ENCODE results near the gene RFX4. TPM values are rescaled to one million over a fixed set of nuclear protein-coding genes. Genes with fewer than 3 reads are reported as not detected.
A peak's percentile ranks its signal among the peaks of the same experiment; 100 is the strongest.

The RFX4 gene
- total RNA-seq, 4 donors from 2014 or later, result not detected

DNA sequence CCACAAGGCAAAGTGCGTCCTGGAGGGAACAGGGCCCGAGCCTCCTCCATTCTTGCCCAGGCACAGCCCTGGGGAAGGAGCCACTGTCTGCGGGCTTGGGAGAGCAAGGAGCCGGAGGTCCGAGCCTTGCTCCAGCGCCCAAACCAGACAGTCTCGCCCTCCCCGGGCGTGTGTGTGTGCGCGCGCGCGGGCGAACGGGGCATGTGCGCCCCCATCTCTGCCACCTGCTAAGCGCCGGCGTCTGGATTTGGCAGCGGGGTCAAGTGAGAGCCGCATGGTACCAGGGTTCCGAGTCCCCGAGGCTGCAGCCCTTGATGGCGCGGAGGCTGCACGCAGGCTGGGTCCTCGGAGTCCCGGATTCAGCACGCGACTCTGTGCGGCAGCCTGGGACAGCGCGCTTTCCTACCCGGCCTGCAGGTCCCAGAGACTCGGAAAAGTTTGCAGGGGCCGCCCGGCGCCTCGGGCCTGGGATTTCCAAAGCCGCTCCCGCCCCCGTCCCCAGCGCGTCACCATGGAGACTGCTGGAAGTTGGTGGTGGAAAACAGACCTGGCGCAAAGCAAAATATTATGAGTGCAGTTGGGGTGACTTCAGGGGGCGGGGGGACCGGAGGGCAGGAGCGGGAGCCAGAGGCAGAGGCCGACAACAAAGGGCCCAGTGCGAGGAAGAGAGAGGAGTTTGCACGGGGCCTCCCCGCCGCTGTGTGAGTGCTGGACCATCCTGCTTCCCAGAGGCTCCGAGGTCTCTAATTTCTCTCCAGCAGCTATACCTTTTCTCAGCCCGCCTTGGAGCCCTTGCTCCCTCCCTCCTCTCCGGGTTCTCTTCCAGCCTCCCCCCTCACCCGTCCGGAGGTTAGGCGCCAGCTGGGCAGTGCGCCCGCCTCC is 4.2 kb downstream of the RFX4 start:
- peaks cover 0 to 97% (median 50%) of the 10 kb centered on the region in 4 donors for H3K27me3 ChIP-seq
- peak; percentile 78 for DNase-seq (ENCODE audit: extremely low spot score)
- peaks cover 37 to 56% (median 52%) of the 10 kb centered on the region in 4 donors for H3K4me1 ChIP-seq
- intact Hi-C loops (cut with DNase I), result no loop called here
- TF ChIP-seq EP300 (IDR thresholded peaks at IDR 0.05) (no peak), POLR2A (IDR thresholded peaks at IDR 0.05; ENCODE audit: low read depth) (no peak)
- H3K36me3 ChIP-seq, result no peaks in the 10 kb centered on the region
- H3K4me3 ChIP-seq, result peak overlapping the region in 2 of 4 donors; percentile 12 to 23
- no peak overlapping the region for H3K27ac ChIP-seq (replicated peaks in 1 of 4)
- no peaks in the 10 kb centered on the region for H3K9me3 ChIP-seq
- 0% methylated on average over 12 of the region's 62 CpGs for WGBS

GRCh38 chr12:106588771-106589170 is 6.0 kb downstream of the RFX4 start:
- no peak overlapping the region for H3K27ac ChIP-seq (replicated peaks in 1 of 4)
- no peaks in the 10 kb centered on the region for H3K36me3 ChIP-seq
- peak; percentile 89 for DNase-seq (ENCODE audit: extremely low spot score)
- WGBS, result 52% methylated on average over 4 of the region's 4 CpGs
- H3K27me3 ChIP-seq, result peaks cover 0 to 90% (median 39%) of the 10 kb centered on the region in 4 donors
- H3K9me3 ChIP-seq, result no peaks in the 10 kb centered on the region
- H3K4me1 ChIP-seq, result peaks cover 20 to 39% (median 35%) of the 10 kb centered on the region in 4 donors
- intact Hi-C loops (cut with DNase I), result no loop called here
- TF ChIP-seq EP300 (IDR thresholded peaks at IDR 0.05) (no peak), POLR2A (IDR thresholded peaks at IDR 0.05; ENCODE audit: low read depth) (no peak), POLR2AphosphoS5 (IDR thresholded peaks at IDR 0.05) (no peak)
- TF ChIP-seq, protein P1, sequence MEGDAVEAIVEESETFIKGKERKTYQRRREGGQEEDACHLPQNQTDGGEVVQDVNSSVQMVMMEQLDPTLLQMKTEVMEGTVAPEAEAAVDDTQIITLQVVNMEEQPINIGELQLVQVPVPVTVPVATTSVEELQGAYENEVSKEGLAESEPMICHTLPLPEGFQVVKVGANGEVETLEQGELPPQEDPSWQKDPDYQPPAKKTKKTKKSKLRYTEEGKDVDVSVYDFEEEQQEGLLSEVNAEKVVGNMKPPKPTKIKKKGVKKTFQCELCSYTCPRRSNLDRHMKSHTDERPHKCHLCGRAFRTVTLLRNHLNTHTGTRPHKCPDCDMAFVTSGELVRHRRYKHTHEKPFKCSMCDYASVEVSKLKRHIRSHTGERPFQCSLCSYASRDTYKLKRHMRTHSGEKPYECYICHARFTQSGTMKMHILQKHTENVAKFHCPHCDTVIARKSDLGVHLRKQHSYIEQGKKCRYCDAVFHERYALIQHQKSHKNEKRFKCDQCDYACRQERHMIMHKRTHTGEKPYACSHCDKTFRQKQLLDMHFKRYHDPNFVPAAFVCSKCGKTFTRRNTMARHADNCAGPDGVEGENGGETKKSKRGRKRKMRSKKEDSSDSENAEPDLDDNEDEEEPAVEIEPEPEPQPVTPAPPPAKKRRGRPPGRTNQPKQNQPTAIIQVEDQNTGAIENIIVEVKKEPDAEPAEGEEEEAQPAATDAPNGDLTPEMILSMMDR (IDR thresholded peaks at IDR 0.05), result no peak
- H3K4me3 ChIP-seq, result no peak overlapping the region

GRCh38 chr12:106590601-106591000 is 7.8 kb downstream of the RFX4 start:
- Histone ChIP-seq H3K36me3 (no peaks in the 10 kb centered on the region), H3K4me3 (no peak overlapping the region), H3K27ac (replicated peaks in 1 of 4) (no peak overlapping the region), H3K4me1 (peaks cover 15 to 20% (median 19%) of the 10 kb centered on the region in 4 donors), H3K9me3 (no peaks in the 10 kb centered on the region), H3K27me3 (peaks cover 0 to 86% (median 24%) of the 10 kb centered on the region in 4 donors)
- 61% methylated on average over 2 of the region's 2 CpGs for WGBS
- DNase-seq (ENCODE audit: extremely low spot score), result peak; percentile 24
- no peak for TF ChIP-seq POLR2AphosphoS5 (IDR thresholded peaks at IDR 0.05)
- TF ChIP-seq, protein P1 (IDR thresholded peaks at IDR 0.05), result no peak
- TF ChIP-seq EP300 (IDR thresholded peaks at IDR 0.05), result no peak
- no peak for TF ChIP-seq POLR2A (IDR thresholded peaks at IDR 0.05; ENCODE audit: low read depth)
- intact Hi-C loops (cut with DNase I), result no loop called here

DNA sequence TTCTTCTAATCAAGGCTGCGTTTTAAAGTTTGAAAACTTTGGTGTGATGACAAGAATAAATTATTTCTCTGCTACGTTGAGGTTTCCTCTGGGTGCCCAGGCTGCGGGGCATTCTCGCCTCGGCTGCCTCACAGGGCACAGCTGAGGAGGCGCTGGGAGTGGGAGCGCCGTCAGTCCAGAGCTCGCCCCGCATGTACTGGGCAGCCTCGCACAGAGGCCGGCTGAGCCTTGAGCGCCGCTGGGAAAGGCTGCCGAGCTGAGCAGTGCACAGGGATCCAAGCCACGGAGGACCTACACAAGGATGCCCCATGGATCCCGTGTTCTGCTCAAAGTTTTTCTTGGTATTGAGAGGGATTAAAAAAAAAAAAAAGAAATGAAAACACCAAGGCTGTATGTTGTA is 11.6 kb downstream of the RFX4 start:
- no peak for DNase-seq (ENCODE audit: extremely low spot score)
- Histone ChIP-seq H3K27me3 (peaks cover 0 to 58% (median under 1%) of the 10 kb centered on the region in 4 donors), H3K36me3 (no peaks in the 10 kb centered on the region), H3K4me1 (no peaks in the 10 kb centered on the region), H3K27ac (replicated peaks in 1 of 4) (no peak overlapping the region), H3K4me3 (no peak overlapping the region), H3K9me3 (no peaks in the 10 kb centered on the region)
- intact Hi-C loops (cut with DNase I), result no loop called here
- WGBS, result 30% methylated on average over 17 of the region's 17 CpGs
- TF ChIP-seq POLR2A (IDR thresholded peaks at IDR 0.05; ENCODE audit: low read depth) (no peak), POLR2AphosphoS5 (IDR thresholded peaks at IDR 0.05) (no peak), EP300 (IDR thresholded peaks at IDR 0.05) (no peak)
- TF ChIP-seq, protein P1 (IDR thresholded peaks at IDR 0.05), result no peak

GRCh38 chr12:106595268-106595667 is 12.5 kb downstream of the RFX4 start:
- H3K4me3 ChIP-seq, result no peak overlapping the region
- H3K4me1 ChIP-seq, result no peaks in the 10 kb centered on the region
- peak; percentile 66 for DNase-seq (ENCODE audit: extremely low spot score)
- no peak overlapping the region for H3K27ac ChIP-seq (replicated peaks in 1 of 4)
- intact Hi-C loops (cut with DNase I), result no loop called here
- TF ChIP-seq POLR2A (IDR thresholded peaks at IDR 0.05; ENCODE audit: low read depth) (no peak), POLR2AphosphoS5 (IDR thresholded peaks at IDR 0.05) (no peak), EP300 (IDR thresholded peaks at IDR 0.05) (no peak)
- TF ChIP-seq, protein P1 (IDR thresholded peaks at IDR 0.05), result no peak
- H3K36me3 ChIP-seq, result no peaks in the 10 kb centered on the region
- H3K27me3 ChIP-seq, result peaks cover 0 to 53% (median 0%) of the 10 kb centered on the region in 4 donors
- 100% methylated on average over 3 of the region's 3 CpGs for WGBS
- no peaks in the 10 kb centered on the region for H3K9me3 ChIP-seq
